ENCODE measurements around the gene DENND1B. TPM values are rescaled to one million over a fixed set of nuclear protein-coding genes. Genes with fewer than 3 reads are reported as not detected.

The DENND1B gene, protein sequence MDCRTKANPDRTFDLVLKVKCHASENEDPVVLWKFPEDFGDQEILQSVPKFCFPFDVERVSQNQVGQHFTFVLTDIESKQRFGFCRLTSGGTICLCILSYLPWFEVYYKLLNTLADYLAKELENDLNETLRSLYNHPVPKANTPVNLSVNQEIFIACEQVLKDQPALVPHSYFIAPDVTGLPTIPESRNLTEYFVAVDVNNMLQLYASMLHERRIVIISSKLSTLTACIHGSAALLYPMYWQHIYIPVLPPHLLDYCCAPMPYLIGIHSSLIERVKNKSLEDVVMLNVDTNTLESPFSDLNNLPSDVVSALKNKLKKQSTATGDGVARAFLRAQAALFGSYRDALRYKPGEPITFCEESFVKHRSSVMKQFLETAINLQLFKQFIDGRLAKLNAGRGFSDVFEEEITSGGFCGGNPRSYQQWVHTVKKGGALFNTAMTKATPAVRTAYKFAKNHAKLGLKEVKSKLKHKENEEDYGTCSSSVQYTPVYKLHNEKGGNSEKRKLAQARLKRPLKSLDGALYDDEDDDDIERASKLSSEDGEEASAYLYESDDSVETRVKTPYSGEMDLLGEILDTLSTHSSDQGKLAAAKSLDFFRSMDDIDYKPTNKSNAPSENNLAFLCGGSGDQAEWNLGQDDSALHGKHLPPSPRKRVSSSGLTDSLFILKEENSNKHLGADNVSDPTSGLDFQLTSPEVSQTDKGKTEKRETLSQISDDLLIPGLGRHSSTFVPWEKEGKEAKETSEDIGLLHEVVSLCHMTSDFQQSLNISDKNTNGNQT
- 10 to 100 TPM in 1 of 2 donors, 1 to 10 TPM in 1; 9.4 to 11.9 TPM for total RNA-seq
- 6.9 TPM for polyA plus RNA-seq (2013, experiment 1 of 2)
- polyA plus RNA-seq (2013, experiment 2 of 2): 9.0 TPM
- long read RNA-seq, experiment 1, partial matches to known transcripts: 1 of 3 reads
- long read RNA-seq, experiment 1, other reads (novel, unspliced or antisense): 2 of 3 reads
- long read RNA-seq, experiment 2, full-length matches to known transcripts: 8 of 14 reads
- long read RNA-seq, experiment 2, partial matches to known transcripts: 1 of 14 reads
- long read RNA-seq, experiment 2, other reads (novel, unspliced or antisense): 5 of 14 reads
- long read RNA-seq, experiment 3, full-length matches to known transcripts: 3 of 11 reads
- long read RNA-seq, experiment 3, partial matches to known transcripts: 0 of 11 reads
- long read RNA-seq, experiment 3, other reads (novel, unspliced or antisense): 8 of 11 reads
- long read RNA-seq, experiment 4, partial matches to known transcripts: 7 of 9 reads
- long read RNA-seq, experiment 4, other reads (novel, unspliced or antisense): 2 of 9 reads

DNA sequence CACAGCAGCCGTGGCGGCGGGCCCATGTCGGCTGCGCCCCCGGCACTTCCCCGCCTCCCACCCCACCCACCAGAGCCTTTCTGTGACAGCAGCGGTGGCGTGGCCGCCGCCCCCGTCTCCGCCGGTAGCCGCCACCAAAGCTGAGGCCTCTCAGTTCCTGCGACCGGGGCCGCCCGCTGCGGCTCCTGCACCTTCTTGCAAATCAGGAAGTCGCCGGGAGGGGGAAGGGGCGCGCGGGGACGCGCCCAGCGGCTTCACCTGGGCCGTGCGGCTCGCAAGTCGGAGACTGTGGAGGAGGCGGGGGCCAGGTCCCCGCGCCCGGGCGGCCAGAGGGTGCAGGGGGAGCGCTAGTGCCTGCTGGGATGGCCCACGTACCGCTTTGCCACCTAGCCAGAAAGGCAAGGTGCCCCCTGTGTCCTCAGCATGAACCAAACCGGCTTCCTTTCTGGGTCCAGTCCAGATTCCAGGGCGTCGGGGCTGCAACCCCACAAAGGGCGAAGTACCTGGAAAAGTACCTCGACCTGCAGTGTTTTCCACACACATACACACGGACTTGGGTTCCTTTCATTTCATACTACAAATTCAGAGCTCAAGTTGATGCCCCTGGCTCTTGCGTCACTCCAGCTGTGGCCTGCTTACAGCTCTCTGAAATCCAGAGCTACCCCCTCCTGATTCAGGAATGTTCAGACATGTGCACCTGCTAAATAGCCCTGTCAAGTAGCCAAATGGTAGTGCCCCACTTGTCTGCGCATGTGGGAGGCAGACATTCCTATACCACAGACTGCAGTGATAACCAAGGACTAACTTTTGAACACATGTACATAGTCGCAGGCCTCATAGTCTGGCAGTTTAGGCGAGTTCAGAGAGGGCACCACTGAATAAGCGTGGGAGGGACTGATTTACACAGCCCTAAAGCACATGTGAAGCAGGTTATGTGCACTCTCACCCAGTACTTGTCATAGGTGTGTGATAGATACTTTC is at the start of gene DENND1B:
Gene DENND1B, minus strand, starts transcription at position 199 of the 981 bp plus-strand sequence. CDS start 325 bp downstream, outside the sequence.
- DNase-seq: peak; percentile 95

DNA sequence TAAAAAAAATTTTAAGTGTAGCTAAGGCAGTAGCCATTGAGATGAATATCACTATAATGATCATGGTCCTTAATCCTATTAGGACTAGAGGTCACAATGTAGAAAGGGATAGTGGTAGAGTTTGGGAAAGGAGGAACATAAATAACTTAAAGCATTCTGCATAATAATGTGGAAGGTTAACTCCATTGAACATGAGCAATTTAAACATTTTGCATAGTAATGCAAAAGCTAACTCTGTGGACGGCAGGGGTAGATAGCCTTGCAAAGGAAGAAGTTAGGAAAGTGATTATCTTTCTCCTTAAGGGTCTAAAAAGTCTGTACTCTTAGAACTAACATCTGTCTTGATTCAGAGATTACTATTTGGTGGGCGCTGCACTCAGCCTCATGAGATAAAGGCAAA is 39.0 kb upstream of the DENND1B start:
- H3K36me3 ChIP-seq (ENCODE audit: control insufficient read depth, insufficient read depth, low read length): no peaks in the 10 kb centered on the region
- H3K27ac ChIP-seq (ENCODE audit: low read depth, low read length): no peak overlapping the region
- no peak overlapping the region for H3K9ac ChIP-seq (ENCODE audit: extremely low read depth, low read length, poor library complexity, severe bottlenecking)
- 79% methylated on average over 2 of the region's 2 CpGs for WGBS, 2 experiments (ENCODE audit: insufficient coverage in 1 of 2, insufficient read length in 1 of 2)
- H3K9me3 ChIP-seq (ENCODE audit: control insufficient read depth, low read length): no peaks in the 10 kb centered on the region
- H3K4me1 ChIP-seq (ENCODE audit: control insufficient read depth, insufficient read depth, low read length): no peaks in the 10 kb centered on the region
- H3K27me3 Mint-ChIP-seq (ENCODE audit: insufficient read depth): no peaks in the 10 kb centered on the region
- no peak overlapping the region for H3K27ac Mint-ChIP-seq
- no peak overlapping the region for H3K4me3 ChIP-seq (ENCODE audit: low read length)
- no peaks in the 10 kb centered on the region for H3K9me3 Mint-ChIP-seq
- no peaks in the 10 kb centered on the region for H3K27me3 ChIP-seq (ENCODE audit: control insufficient read depth, insufficient read depth, low read length, poor library complexity, severe bottlenecking)
- TF ChIP-seq, protein P1, sequence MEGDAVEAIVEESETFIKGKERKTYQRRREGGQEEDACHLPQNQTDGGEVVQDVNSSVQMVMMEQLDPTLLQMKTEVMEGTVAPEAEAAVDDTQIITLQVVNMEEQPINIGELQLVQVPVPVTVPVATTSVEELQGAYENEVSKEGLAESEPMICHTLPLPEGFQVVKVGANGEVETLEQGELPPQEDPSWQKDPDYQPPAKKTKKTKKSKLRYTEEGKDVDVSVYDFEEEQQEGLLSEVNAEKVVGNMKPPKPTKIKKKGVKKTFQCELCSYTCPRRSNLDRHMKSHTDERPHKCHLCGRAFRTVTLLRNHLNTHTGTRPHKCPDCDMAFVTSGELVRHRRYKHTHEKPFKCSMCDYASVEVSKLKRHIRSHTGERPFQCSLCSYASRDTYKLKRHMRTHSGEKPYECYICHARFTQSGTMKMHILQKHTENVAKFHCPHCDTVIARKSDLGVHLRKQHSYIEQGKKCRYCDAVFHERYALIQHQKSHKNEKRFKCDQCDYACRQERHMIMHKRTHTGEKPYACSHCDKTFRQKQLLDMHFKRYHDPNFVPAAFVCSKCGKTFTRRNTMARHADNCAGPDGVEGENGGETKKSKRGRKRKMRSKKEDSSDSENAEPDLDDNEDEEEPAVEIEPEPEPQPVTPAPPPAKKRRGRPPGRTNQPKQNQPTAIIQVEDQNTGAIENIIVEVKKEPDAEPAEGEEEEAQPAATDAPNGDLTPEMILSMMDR (conservative IDR thresholded peaks at IDR 0.05): no peak
- no peak overlapping the region for H3K4me3 Mint-ChIP-seq
- H3K4me1 Mint-ChIP-seq: peaks cover 5% of the 10 kb centered on the region
- no peaks in the 10 kb centered on the region for H3K36me3 Mint-ChIP-seq (ENCODE audit: low read depth)
- DNase-seq: no peak

More for the DNA sequence above, at the start of gene DENND1B:
- H3K4me1 Mint-ChIP-seq: peaks cover 23% of the 10 kb centered on the region
- Histone ChIP-seq H3K4me1 (ENCODE audit: control insufficient read depth, insufficient read depth, low read length) (peaks cover 3% of the 10 kb centered on the region), H3K36me3 (ENCODE audit: control insufficient read depth, insufficient read depth, low read length) (no peaks in the 10 kb centered on the region), H3K9ac (ENCODE audit: extremely low read depth, low read length, poor library complexity, severe bottlenecking) (peak within 1 kb of the TSS; percentile 74), H3K27ac (ENCODE audit: low read depth, low read length) (no peak within 1 kb of the TSS), H3K27me3 (ENCODE audit: control insufficient read depth, insufficient read depth, low read length, poor library complexity, severe bottlenecking) (no peaks in the 10 kb centered on the region), H3K4me3 (ENCODE audit: low read length) (peak within 1 kb of the TSS; percentile 96), H3K9me3 (ENCODE audit: control insufficient read depth, low read length) (peaks cover 4% of the 10 kb centered on the region)
- peak within 1 kb of the TSS; percentile 73 for H3K4me3 Mint-ChIP-seq
- TF ChIP-seq, protein P1 (conservative IDR thresholded peaks at IDR 0.05): peak; percentile 61
- no peaks in the 10 kb centered on the region for H3K36me3 Mint-ChIP-seq (ENCODE audit: low read depth)
- 12 to 41% methylated on average over 13 to 51 of the region's 51 CpGs for WGBS, 2 experiments (ENCODE audit: insufficient coverage in 1 of 2, insufficient read length in 1 of 2)
- H3K9me3 Mint-ChIP-seq: peaks cover 4% of the 10 kb centered on the region
- no peaks in the 10 kb centered on the region for H3K27me3 Mint-ChIP-seq (ENCODE audit: insufficient read depth)
- no peak within 1 kb of the TSS for H3K27ac Mint-ChIP-seq

Measured in endodermal cell (in vitro differentiated cells).